Melanocyte of skin (primary cell): ENCODE results near the gene ANKRD52. TPM values are rescaled to one million over a fixed set of nuclear protein-coding genes. Genes with fewer than 3 reads are reported as not detected.

Experiments used
- total RNA-seq, 2 donors: library from RNA; depleted of rRNA; stranded (reverse); fragments of >200 nt; gene quantifications; 2 replicates each; pipeline ENCODE4 v1.2.3, GENCODE V29; 2012

Gene ANKRD52
- total RNA-seq = 10 to 100 TPM; 29.3 to 37.3 TPM

GRCh38 chr12:56258068-56258819 lies at the start of gene ANKRD52:
Gene ANKRD52 (minus strand): TSS chr12:56258384. CDS start chr12:56258269, 115 bp downstream.

GRCh38 chr12:56299853-56300643 lies 41.9 kb upstream of the ANKRD52 start, which contains the start of gene CS:
Gene CS (minus strand): TSS chr12:56300330. CDS start chr12:56300201, 129 bp downstream.

GRCh38 chr12:56266693-56267442 lies 8.7 kb upstream of the ANKRD52 start, which contains the start of gene COQ10A:
Gene COQ10A (plus strand): TSS chr12:56266942. CDS start chr12:56267119, 177 bp downstream.

GRCh38 chr12:56229916-56230431 lies 28.2 kb downstream of the ANKRD52 start, which contains the start of gene SLC39A5:
Gene SLC39A5 (plus strand): TSS chr12:56230051. CDS start chr12:56231275, 1,224 bp downstream.

GRCh38 chr12:56224102-56224701 lies 34.0 kb downstream of the ANKRD52 start, which contains the start of gene NABP2:
Gene NABP2 (plus strand): TSS chr12:56224342. CDS start chr12:56224857, 515 bp downstream.

GRCh38 chr12:56221757-56222530 lies 36.2 kb downstream of the ANKRD52 start, which contains the start of gene RNF41:
Gene RNF41 (minus strand): TSS chr12:56221922. CDS start chr12:56214047, 7,875 bp downstream.

GRCh38 chr12:56189099-56189917 lies 68.9 kb downstream of the ANKRD52 start, which contains the start of gene SMARCC2:
Gene SMARCC2 (minus strand): TSS chr12:56189483. CDS start chr12:56189461, 22 bp downstream.

Other genes starting within 250 kb of the ANKRD52 start
- 1 to 10 TPM; 2.1 to 3.7 TPM for gene IKZF4, start 237.3 kb downstream of the ANKRD52 start, total RNA-seq
- gene RPS26, start 216.5 kb downstream of the ANKRD52 start, total RNA-seq = 100 to 1,000 TPM; 376 to 592 TPM
- 100 to 1,000 TPM; 119 to 172 TPM for gene ERBB3, start 178.2 kb downstream of the ANKRD52 start, total RNA-seq
- 100 to 1,000 TPM; 158 to 353 TPM for gene PA2G4, start 153.8 kb downstream of the ANKRD52 start, total RNA-seq
- 1,000 to 10,000 TPM; 1,450 to 2,567 TPM for gene RPL41, start 141.8 kb downstream of the ANKRD52 start, total RNA-seq
- 1 to 10 TPM; 4.3 to 8.9 TPM for gene ZC3H10, start 140.1 kb downstream of the ANKRD52 start, total RNA-seq
- 100 to 1,000 TPM; 154 to 178 TPM for gene ESYT1, start 130.1 kb downstream of the ANKRD52 start, total RNA-seq
- 10 to 100 TPM; 35.1 to 37.0 TPM for gene MYL6B, start 105.8 kb downstream of the ANKRD52 start, total RNA-seq
- gene MYL6, start 100.0 kb downstream of the ANKRD52 start, total RNA-seq = 100 to 1,000 TPM; 911 to 968 TPM
- 10 to 100 TPM; 32.3 to 34.1 TPM for gene SMARCC2, start 68.9 kb downstream of the ANKRD52 start, total RNA-seq
- 10 to 100 TPM; 54.7 to 72.6 TPM for gene RNF41, start 36.5 kb downstream of the ANKRD52 start, total RNA-seq
- 10 to 100 TPM; 30.6 to 52.9 TPM for gene NABP2, start 34.0 kb downstream of the ANKRD52 start, total RNA-seq
- gene SLC39A5, start 28.3 kb downstream of the ANKRD52 start, total RNA-seq = not detected
- gene COQ10A, start 8.6 kb upstream of the ANKRD52 start, total RNA-seq = 1 to 10 TPM; 6.0 to 9.3 TPM
- gene CS, start 41.9 kb upstream of the ANKRD52 start, total RNA-seq = 100 to 1,000 TPM; 141 to 198 TPM
- 100 to 1,000 TPM; 172 to 220 TPM for gene CNPY2, start 57.6 kb upstream of the ANKRD52 start, total RNA-seq
- gene PAN2, start 75.6 kb upstream of the ANKRD52 start, total RNA-seq = 10 to 100 TPM; 16.3 to 36.1 TPM
- under 1 TPM in 1 of 2 donors, not detected in 1; 0.33 TPM for gene IL23A, start 80.5 kb upstream of the ANKRD52 start, total RNA-seq
- 100 to 1,000 TPM; 712 to 885 TPM for gene STAT2, start 101.7 kb upstream of the ANKRD52 start, total RNA-seq
- not detected for gene APOF, start 104.5 kb upstream of the ANKRD52 start, total RNA-seq
- gene TIMELESS, start 191.0 kb upstream of the ANKRD52 start, total RNA-seq = 10 to 100 TPM in 1 of 2 donors, 1 to 10 TPM in 1; 8.9 to 16.7 TPM
- not detected for gene MIP, start 196.3 kb upstream of the ANKRD52 start, total RNA-seq
- gene SPRYD4, start 210.2 kb upstream of the ANKRD52 start, total RNA-seq = 1 to 10 TPM; 2.4 to 3.0 TPM
- gene GLS2, start 229.8 kb upstream of the ANKRD52 start, total RNA-seq = not detected